NCI-H1694 treated with DMSO at 0.1 percent for 48 hours (cell line): ENCODE results near the gene CTSC.

Experiments
- DNase-seq: peaks from one replicate; lab custom pipeline; 2025; lab: John Stamatoyannopoulos, UW

Gene CTSC

GRCh38 chr11:88317536-88317935, 20.0 kb downstream of the CTSC start:
- DNase-seq, result no peak

- no peak for DNase-seq
Observed at GRCh38 chr11:88315981-88316441, 21.5 kb downstream of the CTSC start.

- no peak for DNase-seq
Observed at GRCh38 chr11:88315015-88315414, 22.5 kb downstream of the CTSC start.

- DNase-seq, result no peak
Observed at GRCh38 chr11:88313441-88313840, 24.1 kb downstream of the CTSC start.

GRCh38 chr11:88312628-88313027, 24.9 kb downstream of the CTSC start:
- DNase-seq, result no peak

DNA sequence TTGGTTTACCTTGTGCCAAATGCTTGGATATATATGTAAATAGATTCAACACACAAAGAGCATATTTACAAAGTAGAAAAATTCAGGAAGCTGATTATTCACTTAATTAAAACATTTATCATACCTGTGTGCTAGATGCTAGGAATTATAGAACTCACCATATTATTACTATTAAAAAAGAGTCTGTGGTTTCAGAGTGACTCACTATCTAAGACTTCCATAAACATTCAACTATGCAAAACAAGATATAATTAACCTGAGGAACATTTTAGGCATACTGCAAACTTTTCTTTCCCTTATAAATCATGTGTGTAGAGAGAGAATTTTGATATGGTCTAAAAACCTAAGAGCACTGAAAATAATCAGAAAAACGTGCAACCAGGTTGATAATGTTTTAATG, 27.3 kb downstream of the CTSC start:
- no peak for DNase-seq

DNA sequence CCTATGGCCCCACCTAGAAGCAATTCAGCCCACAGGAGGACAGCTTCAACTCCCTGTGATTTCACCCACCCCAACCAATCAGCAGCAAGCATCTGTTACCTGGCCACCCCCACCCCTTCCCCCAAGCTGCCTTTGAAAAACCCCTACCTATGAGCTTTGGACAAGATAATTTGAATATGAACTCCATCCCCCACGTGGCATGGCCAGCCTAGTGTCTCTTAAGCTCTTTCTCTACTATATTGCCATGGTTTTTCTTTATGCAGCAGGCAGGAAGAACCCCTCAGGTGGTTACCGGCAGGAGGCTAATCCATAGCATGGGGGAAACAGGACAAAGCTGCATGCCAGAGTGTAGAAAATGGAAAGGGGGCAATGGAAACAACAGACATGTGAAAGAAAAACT, 29.0 kb downstream of the CTSC start:
- no peak for DNase-seq

- DNase-seq, result no peak
Observed at GRCh38 chr11:88307749-88308425, 29.6 kb downstream of the CTSC start.

- DNase-seq, result no peak
Observed at GRCh38 chr11:88306785-88307184, 30.8 kb downstream of the CTSC start.

- DNase-seq, result no peak
Observed at GRCh38 chr11:88305430-88305829, 32.1 kb downstream of the CTSC start.

GRCh38 chr11:88304352-88304751, 33.2 kb downstream of the CTSC start:
- no peak for DNase-seq

GRCh38 chr11:88303037-88303436, 34.5 kb downstream of the CTSC start:
- DNase-seq, result no peak

- DNase-seq, result no peak
Observed at GRCh38 chr11:88301488-88302140, 35.9 kb downstream of the CTSC start.

DNA sequence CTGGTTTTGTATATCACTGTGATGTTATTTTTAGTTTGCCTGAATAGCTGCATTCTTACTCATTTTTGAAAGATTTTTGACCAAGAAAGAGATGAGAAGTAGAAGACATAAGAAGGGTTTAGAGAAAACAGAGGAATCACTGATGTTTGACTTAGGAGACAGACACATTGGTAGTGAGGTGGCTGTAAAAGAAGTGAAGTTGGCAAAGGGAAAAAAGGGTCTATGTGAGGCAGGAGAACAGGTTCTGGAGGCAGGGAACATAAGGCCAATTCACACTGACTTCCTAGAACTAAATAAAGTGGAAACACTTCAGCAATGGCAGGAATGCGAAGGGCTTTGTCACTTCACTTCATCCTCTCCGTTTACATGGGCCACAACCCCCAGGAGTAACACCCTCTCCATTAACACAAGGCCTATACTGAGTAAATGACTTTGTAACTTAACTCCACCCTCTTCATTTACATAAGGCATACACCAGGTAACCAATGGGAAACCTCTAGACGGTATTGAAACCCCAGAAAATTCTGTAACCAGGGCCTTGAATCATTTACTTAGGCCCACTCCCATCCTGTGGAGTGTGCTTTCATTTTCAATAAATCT, 36.5 kb downstream of the CTSC start:
- DNase-seq, result no peak

GRCh38 chr11:88297863-88298262, 39.7 kb downstream of the CTSC start:
- no peak for DNase-seq

GRCh38 chr11:88297421-88297820, 40.1 kb downstream of the CTSC start:
- no peak for DNase-seq

- no peak for DNase-seq
Observed at GRCh38 chr11:88295028-88295427, 42.5 kb downstream of the CTSC start.

GRCh38 chr11:88293931-88294330, 43.6 kb downstream of the CTSC start:
- no peak for DNase-seq

- DNase-seq, result peak; percentile 17
Observed at GRCh38 chr11:88292171-88292843, 45.2 kb downstream of the CTSC start.

DNA sequence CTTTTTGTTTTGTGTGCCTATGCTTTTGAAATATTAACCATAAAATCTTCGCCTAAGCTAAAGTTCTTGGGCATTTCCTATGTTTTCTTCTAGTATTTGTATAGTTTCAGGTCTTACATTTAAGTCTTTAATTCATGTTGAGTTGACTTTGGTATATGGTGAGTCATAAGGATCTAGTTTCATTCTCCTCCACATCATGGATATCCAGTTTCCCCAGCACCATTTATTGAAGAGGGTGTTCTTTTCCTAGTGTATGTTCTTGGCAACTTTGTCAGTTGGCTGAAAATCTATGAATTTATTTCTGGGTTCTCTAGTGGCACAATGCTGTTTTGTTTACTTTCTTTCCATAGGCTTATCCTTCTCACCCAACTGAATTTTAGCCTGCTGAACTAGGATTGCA, 49.0 kb downstream of the CTSC start:
- no peak for DNase-seq

GRCh38 chr11:88284336-88285050, 53.0 kb downstream of the CTSC start:
- DNase-seq, result no peak
